A673 (cell line): ENCODE measurements around the gene C2orf72. TPM values are rescaled to one million over a fixed set of nuclear protein-coding genes. Genes with fewer than 3 reads are reported as not detected.

Experiments
- BruUV-seq: library from RNA; stranded (reverse); fragments of 400-500 nt; replicated peaks from 2 replicates; lab custom pipeline; 2021; lab: Mats Ljungman, UMichigan
- CTCF ChIA-PET: fragments of 300-600 bp; sonication (Branson Sonifier 250); formaldehyde crosslinking; loops from one replicate; lab custom pipeline; 2022; ENCODE audit warnings: antibody characterized with exemption; lab: Charles Lee
- POLR2A ChIA-PET: fragments of 300-600 bp; sonication (Branson Sonifier 250); formaldehyde crosslinking; loops from one replicate; lab custom pipeline; 2022; ENCODE audit warnings: antibody characterized with exemption; ENCODE audit not compliant: low non-redundant PET; lab: Charles Lee
- DNase-seq: peaks from one replicate; pipeline ENCODE4 v3.0.0-alpha.2; 2015; ENCODE audit warnings: low spot score
- H3K27ac ChIP-seq: fragments of 200-600 bp; sonication (generic); 2 replicates; pipeline ENCODE4 v1.5.1; 2016; ENCODE audit warnings: mixed run types, low read depth, mild to moderate bottlenecking, mixed read lengths, antibody characterized with exemption, low read length; ENCODE audit not compliant: poor library complexity, severe bottlenecking
- H3K27me3 ChIP-seq: fragments of 200-600 bp; sonication (generic); replicated peaks from 2 replicates; pipeline ENCODE4 v1.6.1; 2017; ENCODE audit warnings: mixed run types, low read depth, mild to moderate bottlenecking, mixed read lengths, antibody characterized with exemption, low read length; ENCODE audit not compliant: insufficient read depth, poor library complexity
- H3K36me3 ChIP-seq: fragments of 200-600 bp; sonication (generic); 2 replicates; pipeline ENCODE4 v1.6.1; 2016; ENCODE audit warnings: mixed run types, mild to moderate bottlenecking, mixed read lengths, antibody characterized with exemption, low read length; ENCODE audit not compliant: insufficient read depth, poor library complexity, severe bottlenecking
- H3K4me1 ChIP-seq: fragments of 200-600 bp; sonication (generic); 2 replicates; pipeline ENCODE4 v1.6.1; 2017; ENCODE audit warnings: mixed run types, mild to moderate bottlenecking, mixed read lengths, antibody characterized with exemption, low read length; ENCODE audit not compliant: insufficient read depth, poor library complexity, severe bottlenecking
- H3K4me3 ChIP-seq: fragments of 200-600 bp; sonication (generic); 2 replicates; pipeline ENCODE4 v1.5.1; 2016; ENCODE audit warnings: low read depth, mixed run types, mild to moderate bottlenecking, mixed read lengths, low read length; ENCODE audit not compliant: poor library complexity, severe bottlenecking
- H3K9me3 ChIP-seq: fragments of 200-600 bp; sonication (generic); 2 replicates; pipeline ENCODE4 v1.6.1; 2016; ENCODE audit warnings: mixed run types, low read depth, mild to moderate bottlenecking, mixed read lengths, antibody characterized with exemption, low read length; ENCODE audit not compliant: poor library complexity, severe bottlenecking
- EZH2 ChIP-seq: fragments of 200-600 bp; sonication (generic); IDR thresholded peaks from 2 replicates; pipeline ENCODE4 v1.6.1; 2017; ENCODE audit warnings: borderline replicate concordance, low read depth, mild to moderate bottlenecking, mixed read lengths, antibody characterized with exemption, low read length; ENCODE audit not compliant: poor library complexity, severe bottlenecking
- intact Hi-C: fragments of 100-400 bp; cut with micrococcal nuclease; formaldehyde crosslinking; loops from one replicate; pipeline ENCODE4 v1.10.0; 2022; ENCODE audit not compliant: unreplicated experiment
- total RNA-seq: library from RNA; stranded (reverse); gene quantifications from 2 replicates; pipeline ENCODE4 v1.2.3, GENCODE V29; 2021
- TF ChIP-seq, protein P1 (sequence below): fragments of 300-800, 200-600 bp; sonication (generic); conservative IDR thresholded peaks from 2 replicates; pipeline ENCODE4 v1.5.1; 2017; ENCODE audit warnings: low read depth, mild to moderate bottlenecking, antibody characterized with exemption, low read length, moderate library complexity, mixed read lengths

C2orf72 gene
- total RNA-seq, 1 experiment from 2014 or later, result not detected

DNA sequence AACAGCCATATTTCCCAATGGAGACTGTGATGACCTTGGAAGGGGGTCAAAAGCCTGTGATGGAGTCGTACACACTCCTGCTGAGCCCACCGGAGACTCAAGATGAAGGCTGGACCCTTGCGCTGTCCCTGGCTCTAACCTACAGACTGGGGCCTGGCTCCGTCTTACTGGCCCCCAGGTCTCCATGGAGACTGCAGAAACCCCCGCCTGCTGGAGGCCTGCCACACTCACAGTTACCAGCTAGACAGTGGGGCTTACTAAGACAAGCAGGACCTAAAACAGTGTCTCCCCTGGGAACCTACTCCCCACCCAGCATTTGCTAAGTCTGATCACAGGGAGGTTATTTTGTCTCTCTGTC is 9.6 kb downstream of the C2orf72 start:
- intact Hi-C loops, result no loop called here
- POLR2A ChIA-PET, result no interaction called here

DNA sequence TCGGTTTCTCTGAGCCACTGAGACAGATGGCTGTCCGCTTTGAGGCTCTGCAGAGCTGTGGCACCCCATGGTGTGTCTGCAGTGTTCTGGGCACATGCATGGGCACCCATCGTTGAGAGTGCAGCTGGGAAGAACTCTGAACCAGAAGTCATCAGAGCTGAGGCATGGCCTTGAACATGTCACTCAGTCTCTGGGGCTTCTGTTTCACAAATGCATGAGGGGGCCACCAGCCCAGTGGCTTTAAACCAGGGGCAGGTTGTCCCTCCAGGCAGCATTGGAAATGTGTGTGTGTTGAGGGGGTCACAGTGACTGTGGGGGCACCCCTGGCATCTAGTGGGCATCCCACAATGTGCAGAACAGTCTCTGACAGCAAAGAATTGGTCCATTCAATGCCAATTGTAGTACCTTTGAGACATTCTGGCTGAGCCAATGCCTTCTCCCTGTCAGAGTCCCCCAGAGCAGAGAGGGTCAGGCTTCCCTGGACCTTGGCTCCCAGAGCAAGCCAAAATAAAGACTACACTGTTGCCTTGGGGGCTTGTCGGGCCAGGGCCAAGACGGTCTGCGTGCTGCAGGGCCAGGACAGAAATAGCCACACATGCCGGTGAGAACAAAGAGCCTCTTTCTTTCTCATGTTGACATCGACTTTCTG is 10.1 kb downstream of the C2orf72 start:
- no peak for DNase-seq
- no peak overlapping the region for H3K27ac ChIP-seq
- H3K4me3 ChIP-seq, result no peak overlapping the region
- BruUV-seq, result no TSS peak
- ChIA-PET POLR2A (no interaction called here), CTCF (no interaction called here)
- no peaks in the 10 kb centered on the region for H3K4me1 ChIP-seq
- H3K36me3 ChIP-seq, result no peaks in the 10 kb centered on the region
- TF ChIP-seq, protein P1, sequence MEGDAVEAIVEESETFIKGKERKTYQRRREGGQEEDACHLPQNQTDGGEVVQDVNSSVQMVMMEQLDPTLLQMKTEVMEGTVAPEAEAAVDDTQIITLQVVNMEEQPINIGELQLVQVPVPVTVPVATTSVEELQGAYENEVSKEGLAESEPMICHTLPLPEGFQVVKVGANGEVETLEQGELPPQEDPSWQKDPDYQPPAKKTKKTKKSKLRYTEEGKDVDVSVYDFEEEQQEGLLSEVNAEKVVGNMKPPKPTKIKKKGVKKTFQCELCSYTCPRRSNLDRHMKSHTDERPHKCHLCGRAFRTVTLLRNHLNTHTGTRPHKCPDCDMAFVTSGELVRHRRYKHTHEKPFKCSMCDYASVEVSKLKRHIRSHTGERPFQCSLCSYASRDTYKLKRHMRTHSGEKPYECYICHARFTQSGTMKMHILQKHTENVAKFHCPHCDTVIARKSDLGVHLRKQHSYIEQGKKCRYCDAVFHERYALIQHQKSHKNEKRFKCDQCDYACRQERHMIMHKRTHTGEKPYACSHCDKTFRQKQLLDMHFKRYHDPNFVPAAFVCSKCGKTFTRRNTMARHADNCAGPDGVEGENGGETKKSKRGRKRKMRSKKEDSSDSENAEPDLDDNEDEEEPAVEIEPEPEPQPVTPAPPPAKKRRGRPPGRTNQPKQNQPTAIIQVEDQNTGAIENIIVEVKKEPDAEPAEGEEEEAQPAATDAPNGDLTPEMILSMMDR, result no peak
- no peak for TF ChIP-seq EZH2
- intact Hi-C loops, result no loop called here
- peaks cover 4% of the 10 kb centered on the region for H3K27me3 ChIP-seq
- no peaks in the 10 kb centered on the region for H3K9me3 ChIP-seq

More for the DNA sequence above, 9.6 kb downstream of the C2orf72 start:
- no peaks in the 10 kb centered on the region for H3K9me3 ChIP-seq
- no peaks in the 10 kb centered on the region for H3K4me1 ChIP-seq
- no peak overlapping the region for H3K27ac ChIP-seq
- CTCF ChIA-PET, result no interaction called here
- H3K4me3 ChIP-seq, result no peak overlapping the region
- no peak for TF ChIP-seq EZH2
- TF ChIP-seq, protein P1, result no peak
- no peak for DNase-seq
- H3K36me3 ChIP-seq, result no peaks in the 10 kb centered on the region
- peaks cover 10% of the 10 kb centered on the region for H3K27me3 ChIP-seq
- no TSS peak for BruUV-seq

- Histone ChIP-seq H3K36me3 (no peaks in the 10 kb centered on the region), H3K4me3 (no peak overlapping the region), H3K27ac (no peak overlapping the region), H3K27me3 (peaks cover 3% of the 10 kb centered on the region), H3K9me3 (no peaks in the 10 kb centered on the region), H3K4me1 (no peaks in the 10 kb centered on the region)
- CTCF ChIA-PET, result no interaction called here
- POLR2A ChIA-PET, result no interaction called here
- intact Hi-C loops, result no loop called here
- no peak for TF ChIP-seq EZH2
- TF ChIP-seq, protein P1, result no peak
- BruUV-seq, result no TSS peak
- DNase-seq, result no peak
Measured at GRCh38 chr2:231047923-231048915, 10.9 kb downstream of the C2orf72 start.
